Daoy (cell line): Measurements from ENCODE around the gene NUB1. TPM values are rescaled to one million over a fixed set of nuclear protein-coding genes. Genes with fewer than 3 reads are reported as not detected.
"Not testable (repeated sequence)": the region's sequence is repeated elsewhere in the genome, so short reads cannot be mapped to it uniquely, and the experiment has no call there.

ENCODE experiments used
- DNase-seq: peaks from one replicate; pipeline ENCODE4 v3.0.0-alpha.2; 2015; ENCODE audit warnings: low read depth
- total RNA-seq: library from RNA; depleted of rRNA; stranded (reverse); fragments of >200 nt; shearing (Covaris generic); gene quantifications from 2 replicates; pipeline ENCODE4 v1.2.3, GENCODE V29; 2014; rRNA removed

NUB1 gene, protein sequence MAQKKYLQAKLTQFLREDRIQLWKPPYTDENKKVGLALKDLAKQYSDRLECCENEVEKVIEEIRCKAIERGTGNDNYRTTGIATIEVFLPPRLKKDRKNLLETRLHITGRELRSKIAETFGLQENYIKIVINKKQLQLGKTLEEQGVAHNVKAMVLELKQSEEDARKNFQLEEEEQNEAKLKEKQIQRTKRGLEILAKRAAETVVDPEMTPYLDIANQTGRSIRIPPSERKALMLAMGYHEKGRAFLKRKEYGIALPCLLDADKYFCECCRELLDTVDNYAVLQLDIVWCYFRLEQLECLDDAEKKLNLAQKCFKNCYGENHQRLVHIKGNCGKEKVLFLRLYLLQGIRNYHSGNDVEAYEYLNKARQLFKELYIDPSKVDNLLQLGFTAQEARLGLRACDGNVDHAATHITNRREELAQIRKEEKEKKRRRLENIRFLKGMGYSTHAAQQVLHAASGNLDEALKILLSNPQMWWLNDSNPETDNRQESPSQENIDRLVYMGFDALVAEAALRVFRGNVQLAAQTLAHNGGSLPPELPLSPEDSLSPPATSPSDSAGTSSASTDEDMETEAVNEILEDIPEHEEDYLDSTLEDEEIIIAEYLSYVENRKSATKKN
- 128 and 131 TPM in 2 replicates for total RNA-seq

DNA sequence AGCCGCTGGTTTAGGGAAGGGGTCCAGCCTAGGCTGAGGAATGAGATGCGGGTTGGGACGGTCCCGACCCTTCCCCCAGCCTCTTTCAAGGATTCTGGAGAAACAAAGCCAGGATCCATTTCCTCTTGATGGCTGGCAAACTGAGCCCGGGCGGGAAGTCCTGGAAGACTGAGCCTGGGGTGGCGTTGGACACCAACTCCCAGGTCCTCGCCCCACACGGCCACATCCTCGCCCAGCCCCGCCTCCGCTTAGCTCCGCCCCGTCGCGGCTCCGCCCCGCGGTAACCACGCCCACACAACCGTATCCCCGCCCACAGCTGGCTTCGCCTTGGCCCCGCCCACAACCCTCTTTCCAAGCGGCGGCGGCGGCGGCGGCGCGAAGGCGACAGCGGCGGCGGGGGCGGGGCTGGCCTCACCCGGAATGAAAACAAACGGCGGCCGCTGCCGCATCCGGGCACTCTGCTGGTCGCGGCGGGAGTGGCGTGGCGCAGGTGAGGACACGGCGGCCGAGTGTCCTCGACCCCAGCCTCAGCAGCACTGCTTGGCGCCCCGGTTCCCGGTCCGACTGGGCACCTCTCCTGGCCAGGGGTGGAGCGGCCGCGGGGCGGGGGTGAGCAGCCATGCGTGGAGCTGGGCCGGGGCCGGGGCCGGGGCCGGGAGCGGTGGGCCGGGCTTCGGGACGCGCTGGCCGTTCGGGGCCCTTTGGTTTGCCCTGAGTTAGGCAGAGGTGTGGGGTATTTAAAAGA is at the start of gene NUB1:
Gene NUB1, plus strand, starts transcription at position 456 of the 745 bp plus-strand sequence. CDS start 3,538 bp downstream, outside the sequence.
- peak; percentile 95 for DNase-seq

DNA sequence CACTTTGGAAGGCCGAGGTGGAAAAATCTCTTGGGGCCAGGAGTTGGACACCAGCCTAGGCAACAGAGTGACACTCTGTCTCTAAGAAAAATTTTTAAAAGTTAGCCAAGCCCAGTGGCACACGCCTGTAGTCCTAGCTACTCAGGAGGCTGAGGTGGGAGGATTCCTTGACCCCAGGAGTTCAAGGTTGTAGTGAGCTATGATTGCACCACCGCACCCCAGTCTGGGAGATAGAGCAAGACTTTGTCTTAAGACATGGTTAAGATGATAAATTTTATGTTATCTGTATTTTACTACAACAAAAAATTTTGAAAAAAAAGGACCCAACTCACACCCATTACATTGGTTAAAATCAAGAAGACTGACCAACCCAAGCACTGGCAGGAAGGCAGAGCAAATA is 48.8 kb upstream of the NUB1 start:
- no peak for DNase-seq

DNA sequence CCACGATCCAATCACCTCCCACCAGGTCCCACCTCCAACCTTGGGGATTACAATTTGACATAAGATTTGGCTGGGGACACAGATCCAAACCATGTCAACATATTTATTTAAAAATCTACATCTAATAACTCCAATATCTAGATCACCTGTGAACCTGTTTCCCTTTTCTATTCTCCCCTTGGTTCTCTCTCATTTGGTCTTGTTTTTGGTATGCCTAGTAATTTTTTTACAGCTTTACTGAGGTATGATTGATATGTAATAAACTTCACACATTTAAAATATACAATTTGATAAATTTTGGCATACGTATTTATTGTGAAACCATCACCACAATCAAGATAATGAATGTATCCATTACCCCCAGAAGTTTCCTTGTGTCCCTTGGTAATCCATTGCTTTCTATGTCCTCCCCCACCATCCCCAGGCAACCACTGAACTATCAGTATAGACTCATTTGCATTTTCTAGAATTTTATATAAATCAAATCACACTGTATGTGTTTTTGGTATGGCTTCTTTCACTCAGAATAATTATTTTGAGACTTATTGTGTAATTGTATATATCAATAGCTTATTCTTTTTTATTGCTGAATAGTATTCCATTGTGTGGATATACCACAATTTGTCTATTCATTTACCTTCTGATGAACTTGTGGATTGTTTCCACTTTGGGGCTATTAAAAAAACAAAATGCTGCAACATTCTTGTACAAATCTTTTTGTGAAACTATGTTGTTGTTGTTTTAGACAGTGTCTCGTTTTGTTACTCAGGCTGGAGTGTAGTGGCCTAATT is 45.2 kb upstream of the NUB1 start:
- DNase-seq = no peak

DNA sequence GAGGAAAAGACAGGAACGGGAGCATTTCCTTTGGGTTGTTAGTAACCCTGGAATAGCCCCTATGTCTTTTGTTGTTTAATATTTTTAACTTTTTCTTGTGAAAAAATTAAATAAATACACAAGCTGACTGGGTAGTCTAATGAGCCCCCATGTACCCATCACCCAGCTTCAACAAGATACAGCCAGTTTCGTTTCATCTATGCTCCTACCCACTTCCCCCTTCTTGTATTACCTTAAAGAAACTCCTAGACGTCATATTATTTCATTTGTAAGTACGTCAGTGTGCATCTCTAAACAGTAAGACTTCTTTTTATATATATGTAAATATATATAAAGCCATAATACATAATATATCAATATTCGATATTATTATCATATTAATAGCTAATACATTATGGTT is 42.8 kb upstream of the NUB1 start:
- no peak for DNase-seq

DNA sequence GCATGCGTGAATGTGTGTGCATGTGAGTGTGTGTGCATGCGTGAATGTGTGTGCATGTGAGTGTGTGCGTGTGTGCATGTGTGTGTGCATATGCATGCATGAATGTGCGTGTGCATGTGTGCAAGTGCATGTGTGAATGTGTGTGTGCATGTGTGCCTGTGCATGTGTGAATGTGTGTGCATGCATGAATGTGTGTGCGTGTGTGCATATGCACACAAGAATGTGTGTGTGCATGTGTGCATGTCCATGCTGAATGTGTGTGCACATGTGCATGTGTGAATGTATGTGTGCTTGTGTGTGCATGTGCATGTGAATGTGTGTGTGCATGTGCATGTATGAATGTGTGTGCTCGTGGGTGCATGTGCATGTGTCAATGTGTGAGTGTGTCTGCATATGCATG is 42.1 kb upstream of the NUB1 start:
- DNase-seq = no peak

DNA sequence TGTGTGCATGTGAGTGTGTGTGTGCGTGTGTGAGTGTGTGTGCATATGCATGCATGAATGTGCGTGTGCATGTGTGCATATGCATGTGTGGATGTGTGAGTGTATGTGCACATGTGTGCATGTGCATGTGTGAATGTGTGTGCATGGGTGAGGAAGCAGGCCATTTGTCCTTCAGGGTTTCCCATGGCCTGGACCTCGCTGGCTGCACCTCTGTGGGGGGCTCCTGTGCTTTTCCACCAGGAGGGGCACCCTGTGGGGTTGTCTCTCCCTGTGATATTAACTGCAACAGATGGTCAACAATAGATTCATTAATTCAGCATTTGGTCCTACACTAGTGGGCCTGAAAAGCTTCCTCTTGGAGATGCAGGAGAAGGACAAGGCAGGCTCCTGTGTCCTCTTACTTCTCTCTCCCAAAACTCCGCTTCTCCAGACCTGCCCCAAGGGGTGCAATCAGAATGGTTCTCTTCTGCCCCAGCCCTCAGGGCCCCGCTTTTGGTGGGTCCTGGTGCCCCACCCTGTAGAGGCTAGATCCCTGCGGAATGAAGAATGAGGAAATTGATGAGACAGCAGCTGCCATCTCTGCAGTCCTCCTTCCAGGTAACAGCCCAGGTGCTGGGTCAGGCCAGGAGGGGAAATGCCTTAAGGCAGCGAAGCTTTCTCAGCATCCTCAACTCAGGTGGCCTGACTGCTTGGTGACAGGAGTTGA is 41.5 kb upstream of the NUB1 start:
- DNase-seq = no peak

DNA sequence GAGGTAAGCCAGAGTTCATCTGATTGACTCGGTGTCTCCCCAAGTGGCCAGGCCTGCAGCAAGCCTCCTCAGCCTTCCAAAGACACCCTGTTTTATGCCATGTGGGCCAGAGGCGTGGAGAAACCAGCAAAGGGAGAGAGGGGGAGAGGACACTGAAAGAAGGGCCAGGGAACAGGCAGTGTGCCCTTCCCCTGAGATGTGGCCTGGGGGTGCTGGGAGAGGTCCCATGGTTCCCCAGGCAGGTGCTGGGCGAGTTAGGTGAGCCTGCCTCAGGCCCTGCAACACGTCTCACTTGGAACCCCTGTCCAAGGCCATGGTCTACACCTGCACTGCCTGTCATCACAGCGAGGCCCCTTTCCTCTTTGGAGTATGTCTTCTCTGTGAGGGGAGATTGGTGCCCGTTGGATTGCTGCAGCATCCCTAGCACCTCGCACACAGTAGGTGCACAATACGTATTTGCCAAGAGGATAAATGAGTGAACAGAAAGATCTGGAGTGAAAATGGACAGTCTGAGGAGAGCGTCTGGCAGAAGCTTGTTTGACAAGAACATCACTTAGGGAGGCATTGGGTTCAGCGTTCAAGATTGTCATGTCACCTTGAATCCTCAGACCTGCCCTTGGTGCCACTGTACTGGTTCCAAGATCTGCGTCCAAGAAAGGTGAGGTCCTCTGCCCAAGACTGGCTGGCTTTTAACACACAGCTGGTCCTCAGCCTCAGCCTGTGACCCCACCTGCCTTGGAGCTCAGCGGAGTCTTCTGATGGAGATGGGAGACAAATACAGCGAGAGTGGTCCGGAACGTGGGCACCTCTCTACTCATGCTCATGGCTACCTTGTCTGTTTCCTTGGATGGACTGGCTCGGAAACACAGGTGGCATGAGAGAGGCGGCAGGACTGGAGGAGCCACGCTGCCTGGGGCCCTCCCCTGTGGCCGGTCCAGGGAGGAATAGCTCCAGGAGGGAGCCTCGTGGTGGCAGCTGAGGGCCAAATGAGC is 39.8 kb upstream of the NUB1 start:
- DNase-seq = no peak

DNA sequence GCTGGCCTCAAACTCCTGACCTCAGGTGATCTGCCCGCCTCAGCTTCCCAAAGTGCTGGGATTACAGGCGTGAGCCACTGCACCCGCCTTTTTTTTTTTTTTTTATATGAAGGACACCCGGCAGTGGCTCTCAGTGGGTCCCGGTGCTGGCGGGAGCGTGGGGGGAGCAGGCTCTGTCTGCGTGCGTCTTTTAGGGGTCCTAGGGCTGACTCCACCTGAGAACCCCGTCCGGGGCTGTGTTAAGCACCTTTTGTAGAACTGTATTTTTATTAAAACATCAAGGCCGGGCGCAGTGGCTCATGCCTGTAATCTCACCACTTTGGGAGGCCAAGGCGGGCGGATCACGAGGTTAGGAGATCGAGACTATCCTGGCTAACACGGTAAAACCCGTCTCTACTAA is 37.4 kb upstream of the NUB1 start:
- DNase-seq = not testable (repeated sequence)

DNA sequence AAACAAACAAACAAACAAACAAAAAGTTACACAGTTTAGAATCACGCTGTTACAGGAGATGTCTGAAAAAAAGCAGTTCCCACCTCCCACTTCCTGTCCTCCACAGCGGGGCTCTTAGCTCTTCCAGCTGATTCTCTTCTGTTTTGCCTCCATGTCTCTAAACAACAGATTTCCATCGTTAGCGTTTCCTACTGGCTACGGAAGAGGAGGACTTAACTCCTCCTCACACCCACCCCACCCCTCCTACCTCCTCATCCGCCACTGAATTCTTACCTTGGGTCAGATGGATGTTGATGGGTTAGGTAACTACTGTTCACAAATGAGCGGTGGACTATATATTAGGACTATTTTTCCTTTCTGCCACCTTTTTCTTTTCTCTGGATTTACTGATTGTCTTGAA is 36.8 kb upstream of the NUB1 start:
- DNase-seq = no peak

DNA sequence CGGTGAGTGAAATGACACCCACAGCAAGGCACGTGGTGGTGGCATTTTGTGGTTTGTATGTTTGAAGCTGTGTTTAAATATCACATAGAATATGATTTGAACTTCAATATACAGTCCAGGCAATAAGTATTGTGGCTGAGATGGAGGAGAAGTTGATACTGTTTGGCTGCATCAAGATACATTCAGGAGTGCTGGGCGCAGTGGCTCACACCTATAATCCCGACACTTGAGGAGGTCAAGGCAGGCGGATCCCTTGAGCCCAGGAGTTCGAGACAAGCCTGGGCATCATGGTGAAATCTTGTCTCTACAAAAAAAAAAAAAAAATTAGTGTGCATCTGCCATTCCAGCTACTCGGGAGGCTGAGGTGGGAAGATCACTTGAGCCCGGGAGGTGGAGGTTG is 35.2 kb upstream of the NUB1 start:
- no peak for DNase-seq

DNA sequence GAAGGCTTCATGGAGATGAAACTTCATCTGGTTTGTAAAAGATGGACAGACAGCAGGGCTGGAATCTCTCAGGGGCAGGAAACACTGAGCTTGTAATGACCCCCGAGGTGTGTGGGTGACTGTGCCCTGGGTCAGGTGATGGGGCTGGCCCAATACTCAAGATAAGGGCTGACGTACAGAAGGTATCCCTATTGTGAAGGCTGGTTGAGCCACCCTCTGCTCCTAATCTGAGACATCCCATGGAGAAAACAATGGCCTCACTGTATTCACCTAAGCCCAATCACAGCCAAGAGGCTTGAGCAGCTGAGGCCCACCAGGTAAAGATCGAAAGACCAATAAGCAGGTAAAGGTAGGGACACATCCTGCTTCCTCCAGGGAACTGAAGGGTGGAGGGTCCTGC is 34.8 kb upstream of the NUB1 start:
- DNase-seq = no peak

DNA sequence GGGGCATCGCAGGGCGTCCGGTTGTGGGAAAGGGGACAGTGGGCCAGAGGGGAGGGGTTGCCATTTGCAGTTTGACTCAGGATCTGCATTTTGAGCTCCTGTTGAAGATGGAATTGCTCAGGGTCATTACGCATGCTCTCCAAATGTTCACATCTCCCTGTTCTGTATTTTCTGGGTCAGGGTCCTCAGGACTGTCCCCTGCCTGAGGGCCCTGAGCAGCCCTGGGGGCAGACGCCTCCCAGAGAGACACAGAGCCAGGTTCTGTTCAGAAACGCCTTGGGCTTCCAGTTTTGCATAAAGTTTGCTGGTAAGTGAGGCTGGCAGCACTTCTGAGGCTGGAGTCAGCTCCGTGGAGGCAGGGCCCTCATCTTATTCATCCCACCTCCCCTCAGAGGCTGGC is 34.1 kb upstream of the NUB1 start:
- DNase-seq = no peak

DNA sequence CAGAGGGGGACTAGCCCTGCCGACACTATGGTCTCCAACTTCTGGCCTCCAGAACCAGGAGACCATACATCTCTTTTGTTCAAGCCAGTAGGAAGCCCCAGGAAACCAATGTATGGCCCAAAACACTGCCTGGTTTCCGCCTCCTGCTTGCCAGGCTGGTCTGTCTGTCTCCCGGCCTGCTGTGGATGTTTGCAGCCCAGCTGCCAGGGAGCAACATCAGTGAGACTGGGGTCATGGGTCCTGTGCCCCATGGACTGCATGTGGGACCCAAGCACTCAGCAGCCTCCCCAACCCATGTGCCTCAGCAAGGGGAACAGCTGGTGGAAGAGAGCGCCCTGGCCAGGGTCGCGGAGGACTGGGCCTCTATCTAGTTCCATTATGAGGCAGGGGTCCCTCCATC is 33.4 kb upstream of the NUB1 start:
- DNase-seq = no peak

DNA sequence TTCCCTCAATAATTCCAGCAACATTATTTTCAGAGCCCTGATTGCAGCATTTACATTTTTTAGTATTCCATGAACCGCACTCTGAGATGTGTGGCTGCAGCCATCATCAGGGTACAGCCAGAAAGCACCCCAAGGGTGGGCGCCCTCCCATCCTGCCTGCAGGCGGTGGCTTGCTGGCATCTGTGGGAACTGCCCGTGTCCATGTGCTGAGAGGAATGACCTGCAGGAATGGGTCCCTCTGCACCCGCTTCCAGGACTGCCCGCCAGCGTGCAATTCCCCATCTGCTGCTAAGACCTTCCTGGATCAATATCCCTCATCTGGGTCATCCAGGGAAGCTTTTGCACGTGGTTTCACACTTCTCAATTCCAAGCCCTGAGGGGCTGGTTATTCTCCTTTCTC is 32.8 kb upstream of the NUB1 start:
- no peak for DNase-seq

DNA sequence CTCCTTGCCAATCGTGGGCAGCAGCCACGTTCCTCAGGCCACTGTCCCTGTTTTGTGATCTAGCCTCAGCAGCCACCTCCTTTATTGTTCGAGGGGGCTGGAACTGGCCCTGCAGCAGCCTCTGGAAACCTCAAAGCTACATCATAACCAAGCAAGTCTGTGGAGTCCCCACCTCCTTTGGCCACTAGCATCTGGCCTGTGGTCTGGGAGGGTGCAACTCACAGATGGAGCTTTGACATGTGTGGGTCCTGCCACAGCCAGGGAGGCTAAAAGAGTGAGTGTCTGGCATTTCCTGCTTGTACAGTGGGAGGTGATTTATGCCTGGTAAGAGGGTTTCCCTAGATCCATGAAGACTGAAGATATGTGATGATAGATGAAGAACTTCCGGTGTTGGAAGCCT is 32.3 kb upstream of the NUB1 start:
- DNase-seq = peak; percentile 57

DNA sequence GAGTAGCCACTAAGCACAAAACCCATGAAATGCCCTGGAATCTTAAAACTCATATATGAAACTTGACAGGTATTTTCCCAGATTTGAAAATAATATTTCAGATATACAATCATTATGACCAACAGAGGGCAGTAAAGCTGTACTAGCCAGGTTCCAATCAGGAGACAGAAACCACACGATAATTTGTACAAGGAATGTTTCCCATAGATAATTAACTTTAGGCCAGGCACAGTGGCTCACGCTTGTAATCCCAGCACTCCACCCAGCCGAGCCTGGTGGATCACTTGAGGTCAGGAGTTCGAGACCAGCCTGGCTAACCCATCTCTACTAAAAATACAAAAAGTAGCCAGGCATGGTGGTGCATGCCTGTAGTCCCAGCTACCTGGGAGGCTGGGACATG is 31.0 kb upstream of the NUB1 start:
- no peak for DNase-seq

DNA sequence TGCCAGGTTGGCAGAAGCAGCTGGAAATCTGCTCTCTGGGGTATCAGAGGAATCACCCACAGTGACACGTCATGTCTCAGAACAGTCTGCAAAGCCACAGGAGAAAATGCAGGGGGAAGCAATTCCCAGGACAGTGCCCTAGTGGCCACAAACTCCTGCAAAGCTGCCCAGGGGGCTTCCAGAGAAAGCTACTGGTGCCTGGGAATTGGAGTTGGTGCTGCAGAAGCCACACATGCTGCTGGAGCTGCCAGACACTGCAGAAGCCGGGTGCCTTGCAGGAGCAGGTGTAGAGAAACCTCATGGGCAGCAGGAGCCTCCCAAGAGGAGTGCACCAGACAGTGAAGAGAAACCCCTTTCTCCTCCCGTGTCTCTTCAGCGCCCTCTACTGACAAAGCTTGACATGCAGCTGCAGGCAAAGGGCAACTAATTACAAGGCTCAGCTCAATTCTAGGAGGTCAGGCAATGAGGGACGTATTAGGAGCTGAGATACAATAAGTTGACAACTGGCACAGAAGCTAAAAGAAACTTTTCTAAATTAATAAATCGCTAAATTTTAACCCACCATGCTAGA is 30.2 kb upstream of the NUB1 start:
- DNase-seq = peak; percentile 49

DNA sequence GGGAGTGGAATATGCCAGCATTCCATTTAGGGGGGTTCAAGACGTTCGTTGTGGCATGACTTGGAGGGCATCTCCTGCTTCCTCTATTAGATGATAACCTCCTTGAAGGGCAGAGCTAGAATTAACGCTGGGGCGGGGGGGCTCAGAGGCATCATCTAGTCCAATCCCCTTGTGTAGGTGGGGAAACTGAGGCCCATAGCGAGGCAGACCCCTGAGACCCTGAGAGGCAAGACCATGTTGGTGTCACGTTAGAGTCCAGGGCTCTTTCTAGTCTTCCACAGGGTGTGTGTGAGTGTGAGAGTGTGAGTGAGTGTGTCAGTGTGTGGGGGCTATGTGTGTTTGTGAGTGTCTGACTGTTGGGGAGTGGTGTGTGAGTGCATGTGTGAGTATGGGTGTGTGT is 29.3 kb upstream of the NUB1 start:
- DNase-seq = no peak
